GM19397 (cell line): ENCODE data around the gene PDIK1L.

Experiments
- ATAC-seq: cut with Tn5 transposase; IDR thresholded peaks from one replicate; pipeline ENCODE4 v1.9.1; 2021; ENCODE audit warnings: mild to moderate bottlenecking, moderate library complexity; ENCODE audit not compliant: unreplicated experiment

PDIK1L gene

DNA sequence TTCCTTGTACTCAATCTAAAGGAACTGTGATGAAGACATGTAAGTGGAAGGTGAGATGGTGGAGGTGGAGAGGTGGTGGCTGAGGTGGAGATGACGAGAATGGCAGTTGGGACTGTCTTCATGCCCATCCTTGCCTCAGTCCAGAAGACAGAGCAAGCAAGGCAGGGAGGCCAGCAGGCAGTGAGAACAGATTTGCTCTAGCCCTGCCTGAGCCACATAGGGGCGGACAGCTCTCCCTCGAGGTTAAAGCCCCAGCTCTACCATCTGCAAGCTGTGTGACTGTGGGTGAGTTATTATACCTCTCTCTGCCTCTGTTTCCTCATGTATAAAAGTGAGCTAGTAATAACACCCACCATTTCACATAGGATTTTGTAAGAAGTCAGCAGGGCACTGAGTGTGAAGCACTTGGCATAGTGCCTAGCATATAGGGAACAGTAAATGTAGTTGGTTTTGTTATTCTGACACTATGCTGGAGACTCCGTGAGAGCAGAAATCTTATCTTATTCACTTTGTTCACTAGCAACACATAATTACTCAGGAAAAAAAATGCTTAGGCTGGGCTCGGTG lies 42.4 kb downstream of the PDIK1L start:
- ATAC-seq, result no peak

DNA sequence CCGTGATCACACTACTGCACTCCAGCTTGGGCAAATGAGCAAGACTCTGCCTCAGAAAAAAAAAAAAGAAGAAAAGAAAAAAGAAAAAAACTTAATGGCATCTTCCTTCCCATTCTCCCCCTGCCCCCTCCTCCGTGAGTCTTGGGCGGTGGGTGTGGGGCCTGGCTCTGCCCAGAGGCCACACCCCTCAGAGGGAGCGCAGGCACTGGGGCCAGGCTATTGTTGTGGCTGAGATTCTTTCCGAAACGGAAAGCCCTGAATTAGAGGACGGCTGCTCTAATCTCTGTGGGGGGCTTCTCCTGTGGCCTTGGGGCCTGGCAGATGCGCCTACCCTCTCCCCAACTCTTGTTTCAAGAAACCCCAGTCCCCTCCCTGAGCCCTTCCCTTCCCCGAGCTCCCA lies 43.1 kb downstream of the PDIK1L start:
- ATAC-seq, result no peak

DNA sequence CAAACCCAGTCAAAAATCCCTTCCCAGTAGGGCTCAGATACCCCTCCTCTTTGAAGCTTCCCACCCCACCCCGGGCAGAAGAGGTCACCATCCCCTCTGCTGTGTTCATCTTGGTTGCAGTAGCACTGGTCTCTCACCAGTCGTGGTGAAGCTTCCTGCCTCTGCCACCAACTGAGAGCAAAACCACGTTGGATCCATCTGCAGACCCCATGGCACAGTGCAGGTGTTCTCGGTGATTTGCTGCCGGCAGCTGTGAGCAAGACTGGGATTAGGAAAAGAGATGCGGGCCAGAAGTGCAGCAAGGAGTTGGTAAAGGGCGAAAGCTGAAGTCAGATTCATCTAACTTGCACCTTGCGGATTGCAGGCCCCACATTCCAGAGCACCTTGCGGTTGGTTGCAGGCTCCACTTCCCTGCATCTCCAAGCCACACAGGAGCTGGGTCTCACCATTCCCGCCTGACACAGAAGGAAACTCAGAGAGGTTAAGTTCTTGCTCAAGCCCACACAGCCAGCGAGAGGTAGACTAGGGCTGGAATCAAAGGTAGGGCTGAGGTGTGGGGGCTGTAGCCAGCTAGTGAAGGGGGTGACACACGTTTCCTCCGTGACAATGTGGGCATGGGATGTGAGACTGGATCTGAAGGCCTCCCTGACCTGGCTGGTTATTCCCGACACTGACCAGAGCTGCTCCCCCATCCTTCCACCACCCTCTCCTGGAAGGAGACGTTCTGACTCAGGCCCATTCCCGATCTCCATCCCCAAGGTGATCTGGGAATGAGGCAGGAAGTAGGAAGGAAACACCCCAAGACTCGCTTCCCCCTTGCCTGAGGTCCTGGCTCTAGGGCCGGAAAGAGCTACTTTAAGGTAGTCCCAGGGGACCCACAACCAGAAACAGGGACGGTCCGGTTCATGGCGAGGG lies 44.0 kb downstream of the PDIK1L start:
- ATAC-seq, result no peak

DNA sequence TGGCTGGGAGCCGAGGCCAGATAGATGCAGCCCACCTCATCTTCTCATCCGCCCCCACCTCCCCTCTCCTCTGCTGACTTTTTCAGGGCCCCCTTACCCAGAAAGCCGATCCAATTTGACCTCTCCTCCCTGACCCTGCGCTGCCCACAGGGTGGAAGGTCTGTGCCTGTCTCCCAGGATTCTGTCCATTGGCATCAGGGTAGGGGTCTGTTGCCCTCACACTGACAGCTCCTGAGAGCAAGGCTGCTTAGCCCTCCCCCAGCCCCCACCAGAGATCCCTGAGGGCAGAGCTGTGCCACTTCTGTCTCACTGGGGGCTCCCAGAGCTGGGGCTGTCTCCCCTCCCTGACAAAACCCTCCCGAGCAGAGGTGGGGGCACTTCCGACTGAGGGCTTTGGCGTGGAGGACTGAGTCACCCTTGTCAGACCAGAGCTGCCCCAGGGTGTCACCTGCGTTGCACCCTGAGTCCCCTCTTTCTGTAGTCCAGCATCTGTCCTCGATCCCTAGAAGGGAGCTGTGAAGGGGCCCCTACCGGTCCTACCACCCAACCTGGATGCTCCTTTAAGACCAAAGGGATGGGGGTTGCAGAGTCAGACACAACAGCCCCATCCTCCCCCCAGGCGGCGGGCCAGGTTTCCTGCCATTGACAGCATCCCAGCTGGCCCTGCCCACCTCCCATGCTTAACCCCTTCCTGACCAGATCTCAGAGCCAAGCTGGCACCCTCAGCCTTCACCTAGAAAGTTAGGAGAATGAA lies 44.8 kb downstream of the PDIK1L start:
- no peak for ATAC-seq

DNA sequence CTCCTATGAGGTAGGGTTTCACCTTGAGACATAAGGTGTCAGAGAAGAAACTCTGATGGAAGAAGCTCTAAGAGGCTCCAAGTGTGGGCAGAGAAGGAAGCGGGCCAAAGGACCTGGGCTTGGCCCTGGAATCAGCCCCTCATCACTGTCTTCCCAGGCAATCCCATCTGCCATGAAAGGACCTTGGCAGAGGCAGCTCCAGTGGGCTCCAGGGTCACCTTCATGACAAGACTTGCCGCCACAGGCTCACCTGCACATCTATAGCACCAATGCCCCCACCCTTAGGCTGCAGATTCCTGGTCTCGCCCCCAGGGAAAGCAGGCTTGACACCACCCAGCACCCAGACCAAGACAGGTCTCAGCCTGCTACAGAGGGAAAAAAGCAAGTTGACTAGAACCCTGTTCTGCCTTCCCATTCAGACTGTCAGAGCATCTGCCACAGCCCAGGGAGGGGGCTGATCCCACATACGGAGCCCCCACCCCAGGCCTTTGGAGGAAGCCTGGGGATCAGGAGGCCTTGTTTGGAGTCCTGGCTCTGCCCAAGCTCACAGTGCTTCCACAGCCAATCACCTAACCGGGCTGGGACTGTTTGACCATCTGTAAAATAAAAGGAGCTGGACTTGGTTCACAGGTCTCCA lies 46.8 kb downstream of the PDIK1L start:
- ATAC-seq, result no peak

DNA sequence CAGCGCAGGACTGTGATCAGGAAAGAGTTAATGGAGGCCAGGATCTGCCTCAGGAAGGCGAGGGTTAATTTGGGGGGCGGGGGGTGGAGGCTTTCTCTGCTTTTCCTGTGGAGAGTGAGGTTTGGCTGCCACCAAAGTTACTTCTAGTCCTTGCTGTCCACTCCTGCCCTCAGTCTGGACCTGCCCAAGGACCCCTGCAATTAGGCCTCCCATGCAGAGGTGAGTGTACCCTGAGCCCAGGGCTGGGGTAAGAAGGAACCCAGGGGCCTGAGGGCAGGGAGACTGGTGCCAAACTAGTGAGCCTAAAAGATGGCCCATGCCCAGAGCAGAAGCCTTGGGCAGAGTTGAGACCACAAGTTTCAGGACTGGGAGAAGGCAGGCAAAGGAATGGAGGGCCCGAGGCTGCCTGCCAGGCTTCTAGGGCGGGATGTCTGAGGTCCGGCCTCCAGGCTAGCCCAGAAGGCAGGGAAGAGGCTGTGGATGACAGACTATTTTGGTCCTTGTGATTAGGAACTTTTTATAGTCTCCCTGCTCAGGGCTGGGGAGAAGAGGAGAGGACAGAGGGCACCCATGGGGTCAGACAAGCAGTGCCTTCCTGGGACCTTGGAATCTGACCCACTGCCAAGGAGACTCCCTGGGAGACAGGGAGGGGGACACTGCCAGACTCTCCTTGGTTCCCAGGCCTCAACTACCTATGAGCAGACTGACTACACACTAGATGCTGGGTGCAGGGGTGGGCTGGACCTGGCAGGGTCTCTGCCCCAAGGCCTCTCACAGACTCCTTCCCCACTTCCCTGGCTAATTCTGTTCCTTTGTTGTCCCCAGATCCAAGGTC lies 47.5 kb downstream of the PDIK1L start, which contains the start of gene FAM110D:
TSS of gene FAM110D (plus strand) at position 172 of the 835 bp plus-strand sequence. CDS start 2,213 bp downstream, outside the sequence.
- no peak for ATAC-seq

DNA sequence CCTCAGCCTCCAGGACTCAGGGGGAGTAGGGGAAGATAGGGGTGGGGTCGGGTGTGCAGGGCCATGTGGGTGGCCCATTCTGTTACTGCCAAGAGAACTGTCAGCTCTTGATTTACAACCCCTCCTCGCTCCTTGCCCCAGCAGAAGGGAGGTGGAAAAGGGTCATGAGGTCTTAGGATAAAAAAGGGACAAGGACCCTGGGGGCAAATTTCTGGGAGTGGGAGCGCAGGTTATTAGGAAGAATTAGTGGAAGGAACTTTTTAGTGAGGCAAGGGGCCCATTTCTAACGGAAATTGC lies 48.1 kb downstream of the PDIK1L start:
- ATAC-seq, result no peak

DNA sequence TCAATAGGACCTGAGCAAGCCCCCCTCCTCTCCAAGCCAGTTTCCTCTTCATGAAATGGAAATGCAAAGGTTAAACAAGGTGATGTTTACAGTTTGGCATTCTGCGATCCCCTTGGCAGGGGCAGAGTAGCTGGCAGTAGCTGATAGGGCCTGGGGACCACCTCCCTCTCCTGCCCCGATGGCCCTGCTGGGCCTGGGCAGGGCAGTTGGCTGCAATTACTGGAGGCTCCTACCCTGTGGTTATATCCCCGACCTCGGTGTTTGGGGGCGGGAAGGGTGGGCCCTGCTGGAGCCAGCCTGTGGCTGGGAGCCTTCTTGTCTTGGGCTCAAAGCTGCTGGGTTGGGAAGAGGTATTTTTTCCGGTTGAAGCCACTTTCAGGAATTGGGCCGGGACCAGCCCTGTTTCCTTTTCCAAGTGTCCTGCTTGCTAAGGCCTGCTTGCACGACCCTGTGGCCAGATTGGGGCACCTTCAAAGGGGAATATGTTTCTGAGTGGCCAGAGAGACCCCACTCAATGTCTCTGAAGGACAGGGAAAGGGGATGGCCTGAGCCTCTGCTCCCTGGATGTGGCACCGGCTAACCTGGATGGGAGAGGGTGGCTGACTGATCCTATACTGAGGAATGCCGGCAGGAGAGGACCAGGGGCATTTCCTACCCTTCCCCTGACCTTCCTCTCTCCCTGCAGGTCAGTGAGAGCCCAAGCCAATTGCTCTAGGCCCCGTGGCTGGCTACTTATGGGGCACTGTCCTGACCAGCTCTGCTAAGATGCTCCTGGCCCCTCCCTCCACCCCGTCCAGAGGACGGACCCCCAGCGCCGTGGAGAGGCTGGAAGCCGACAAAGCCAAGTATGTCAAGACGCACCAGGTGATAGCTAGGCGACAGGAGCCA lies 49.1 kb downstream of the PDIK1L start:
- no peak for ATAC-seq

DNA sequence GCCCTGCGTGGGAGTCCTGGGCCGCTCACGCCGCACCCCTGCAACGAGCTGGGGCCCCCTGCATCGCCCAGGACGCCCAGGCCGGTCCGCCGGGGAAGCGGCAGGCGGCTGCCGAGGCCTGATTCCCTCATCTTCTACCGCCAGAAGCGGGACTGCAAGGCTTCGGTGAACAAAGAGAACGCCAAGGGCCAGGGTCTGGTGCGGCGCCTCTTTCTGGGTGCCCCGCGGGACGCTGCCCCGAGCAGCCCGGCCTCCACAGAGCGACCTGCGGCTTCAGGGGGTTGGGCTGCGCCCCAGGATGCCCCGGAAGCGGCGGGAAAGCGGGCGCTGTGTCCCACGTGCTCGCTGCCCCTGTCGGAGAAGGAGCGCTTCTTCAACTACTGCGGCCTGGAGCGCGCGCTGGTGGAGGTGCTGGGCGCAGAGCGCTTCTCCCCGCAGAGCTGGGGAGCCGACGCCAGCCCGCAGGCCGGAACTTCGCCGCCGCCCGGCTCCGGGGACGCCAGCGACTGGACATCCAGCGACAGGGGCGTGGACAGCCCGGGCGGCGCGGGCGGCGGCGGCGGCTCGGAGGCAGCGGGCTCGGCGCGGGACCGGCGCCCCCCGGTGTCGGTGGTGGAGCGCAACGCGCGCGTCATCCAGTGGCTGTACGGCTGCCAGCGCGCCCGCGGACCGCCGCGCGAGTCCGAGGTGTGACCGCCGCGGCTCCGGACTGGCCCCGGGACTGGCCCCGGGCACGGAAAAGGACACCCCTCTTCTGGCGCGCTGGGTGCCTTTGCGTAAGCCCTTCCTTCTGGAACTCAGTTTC lies 50.0 kb downstream of the PDIK1L start:
- ATAC-seq, result no peak

DNA sequence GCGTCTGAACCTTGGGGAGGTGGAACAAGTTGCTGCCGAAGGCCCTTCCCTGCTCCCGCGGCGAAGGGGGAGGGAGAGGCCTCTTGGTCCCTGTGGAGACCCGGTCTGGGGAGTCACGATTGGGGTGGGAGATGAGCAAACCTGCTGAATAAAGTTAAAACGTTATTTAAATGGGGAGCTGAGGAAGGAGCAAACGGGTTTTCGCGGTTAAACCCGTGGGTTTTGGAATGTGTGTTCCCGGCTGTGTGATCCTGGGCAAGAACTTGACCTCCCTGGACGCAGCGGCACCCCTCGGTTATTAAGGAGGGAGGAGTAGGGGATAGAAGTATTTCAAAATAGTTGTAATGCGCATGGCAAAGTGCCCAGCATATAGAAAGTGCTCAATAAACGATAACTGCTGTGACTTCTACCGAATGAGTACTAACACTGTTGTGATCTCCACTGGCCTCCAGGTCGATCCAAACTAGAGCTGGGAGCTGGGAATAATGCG lies 50.6 kb downstream of the PDIK1L start:
- no peak for ATAC-seq

DNA sequence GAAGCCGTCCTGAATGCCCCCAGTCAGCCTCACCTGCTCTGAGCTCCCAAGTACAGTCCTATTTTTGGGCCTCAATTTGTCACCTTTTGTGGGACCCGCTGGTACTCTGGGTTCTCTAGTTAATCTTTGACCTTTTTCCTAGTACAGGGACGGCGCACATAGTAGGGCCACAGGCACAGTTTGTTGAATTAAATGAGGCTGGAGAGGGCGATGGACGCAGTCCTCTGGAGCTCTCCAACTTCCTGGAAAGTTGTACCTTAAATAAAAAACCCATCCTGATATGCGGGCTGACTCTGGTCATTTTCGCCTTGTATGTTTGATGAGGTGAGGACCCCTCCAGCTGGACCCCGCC lies 52.0 kb downstream of the PDIK1L start:
- no peak for ATAC-seq

DNA sequence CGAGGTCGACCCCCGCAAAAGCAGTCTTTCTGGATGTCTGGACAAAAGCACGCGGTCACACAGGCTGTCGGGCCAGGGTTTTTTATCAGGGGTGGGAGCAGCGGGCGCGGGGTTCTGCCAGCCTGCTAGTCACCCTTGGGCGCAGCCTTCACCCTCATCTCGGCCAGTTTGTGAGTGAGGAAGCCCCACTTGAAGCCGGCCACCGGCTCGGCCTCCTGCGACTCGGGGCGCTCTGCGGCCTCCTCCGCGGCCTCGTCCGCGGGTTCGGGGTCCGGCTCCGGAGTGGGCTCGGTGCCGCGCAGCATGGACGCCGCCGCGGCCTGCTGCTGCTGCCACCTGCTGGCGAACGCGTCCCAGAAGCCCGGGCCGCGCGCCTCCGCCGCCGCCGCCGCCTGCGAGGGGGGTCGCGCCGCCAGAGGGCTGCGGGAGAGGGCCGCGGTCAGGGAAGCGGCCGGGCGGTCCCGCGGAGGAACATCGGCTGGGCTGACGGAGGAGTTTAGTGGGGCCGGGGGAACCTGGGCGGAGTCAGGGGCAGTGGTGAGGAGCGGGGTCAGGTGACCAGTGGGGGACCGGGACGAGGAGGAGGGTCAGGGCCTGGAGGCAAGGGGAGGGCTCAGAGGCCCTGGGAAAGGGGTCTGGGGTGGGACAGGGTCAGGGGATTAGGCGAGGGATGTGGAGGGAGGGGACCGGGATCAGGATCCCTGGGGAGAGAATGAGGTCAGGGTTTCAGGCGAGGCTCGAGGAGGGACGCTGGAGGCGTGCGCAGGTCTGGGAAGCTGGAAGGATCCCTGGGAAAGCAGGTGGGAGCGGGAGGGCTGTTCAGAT lies 52.6 kb downstream of the PDIK1L start:
- ATAC-seq, result no peak

DNA sequence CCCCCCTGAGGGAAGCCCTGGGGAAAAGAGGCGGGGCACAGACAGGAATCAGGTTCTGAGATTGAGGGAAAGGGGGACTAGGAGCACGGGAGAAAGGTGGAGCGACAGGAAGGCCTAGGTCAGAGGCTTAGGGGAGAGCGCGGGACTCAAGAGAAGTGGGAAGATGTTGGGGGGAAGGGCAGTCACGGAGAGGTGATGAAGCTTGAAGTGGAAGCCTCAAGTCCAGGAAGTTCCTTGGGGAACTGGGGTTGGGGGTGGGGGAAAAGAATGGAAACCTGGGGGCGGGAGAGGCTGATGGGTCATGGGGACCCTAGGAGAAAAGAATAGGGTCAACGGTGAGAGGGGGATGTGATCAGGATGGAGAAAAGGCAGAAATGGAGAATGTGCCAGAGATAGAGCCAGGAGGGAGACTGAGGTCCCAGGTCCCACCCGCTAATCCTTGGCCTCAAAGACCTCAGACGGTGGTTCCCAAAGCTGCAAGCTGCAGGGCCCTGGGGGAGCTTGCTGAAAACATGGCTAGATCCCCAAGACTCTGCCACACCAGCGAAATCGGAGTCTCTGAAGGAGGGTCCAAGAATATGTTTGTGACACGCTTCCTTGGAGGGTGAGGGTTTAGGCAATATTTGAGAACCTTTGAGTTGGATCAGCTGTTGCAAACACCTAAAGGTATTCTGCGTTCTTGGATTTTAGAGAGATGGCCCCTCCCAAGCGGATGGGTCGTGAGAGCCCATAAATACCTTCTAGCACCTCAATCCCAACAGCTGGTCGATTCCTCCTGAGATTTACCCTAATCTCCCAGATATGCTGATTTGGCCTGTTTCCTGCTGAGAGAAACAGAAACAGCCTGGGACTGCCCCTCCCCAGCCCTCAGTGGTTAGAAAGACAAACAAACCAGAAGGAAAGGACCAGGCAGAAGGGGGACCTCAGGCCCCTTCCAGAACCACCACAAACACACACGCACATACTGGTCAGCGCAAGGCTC lies 53.5 kb downstream of the PDIK1L start:
- ATAC-seq, result no peak

DNA sequence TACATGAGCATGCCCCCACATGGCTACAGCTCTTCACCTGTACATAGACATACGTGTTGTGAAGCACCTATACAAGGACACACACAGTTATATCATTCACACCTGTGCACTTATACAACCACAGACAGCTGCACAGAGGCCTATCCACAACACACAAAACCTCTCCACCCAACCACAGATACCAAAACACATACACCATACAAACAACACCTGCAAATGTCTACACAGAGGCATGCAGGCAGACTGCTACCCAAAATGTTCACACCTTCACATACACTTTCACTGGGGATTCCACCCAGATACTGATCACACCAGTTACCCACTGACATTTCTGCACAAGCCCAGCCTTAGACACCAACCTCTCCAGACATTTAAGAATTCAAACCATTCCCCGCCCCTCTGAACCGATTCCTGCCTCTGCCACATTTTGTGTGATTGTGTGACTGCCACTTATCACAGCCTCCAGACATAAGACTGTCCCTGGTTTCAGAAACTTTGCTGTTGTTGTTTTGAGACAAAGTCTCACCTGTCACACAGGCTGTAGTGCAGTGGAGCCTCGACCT lies 55.2 kb downstream of the PDIK1L start:
- ATAC-seq, result no peak

DNA sequence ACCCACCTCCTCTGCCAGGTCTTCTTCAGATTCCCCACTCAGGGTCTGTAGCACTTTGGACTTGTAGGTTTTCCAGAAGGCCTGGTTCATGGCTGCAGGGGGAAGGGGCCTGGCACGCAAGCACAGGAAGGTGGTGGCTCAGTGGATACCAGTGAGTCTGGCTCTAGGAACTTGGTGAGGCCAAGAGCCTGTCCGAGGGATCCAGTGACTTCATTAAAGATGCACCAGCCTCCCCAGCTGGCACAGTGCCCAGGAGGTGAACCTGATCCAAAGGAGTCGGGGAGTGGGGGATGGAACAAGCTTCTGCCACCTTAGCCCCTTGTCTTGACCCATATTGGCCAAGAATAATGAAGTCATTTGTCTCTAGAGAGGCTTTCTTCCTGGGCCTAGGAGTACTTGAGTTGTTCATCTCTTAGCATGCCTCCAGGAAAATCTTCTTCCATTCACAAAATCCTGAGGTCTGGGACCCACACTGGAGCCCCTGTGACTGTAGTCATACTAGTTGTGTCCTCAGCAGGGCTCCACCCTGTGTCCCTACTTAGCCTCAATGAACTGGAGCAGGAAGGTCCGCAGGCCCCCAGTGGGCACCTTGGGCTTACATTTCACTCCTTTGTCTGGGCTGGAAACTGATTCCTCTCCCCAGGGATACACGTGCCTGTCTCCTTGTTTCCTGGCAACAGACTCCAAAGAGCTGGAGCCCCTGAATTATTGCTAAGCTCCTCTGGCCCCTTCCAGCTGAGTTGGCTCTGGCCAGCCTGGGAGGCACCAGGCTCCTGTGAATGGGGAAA lies 57.0 kb downstream of the PDIK1L start, which contains the start of gene C1orf232:
TSS of gene C1orf232 (minus strand) at position 554 of the 788 bp plus-strand sequence. CDS start at position 90, 464 bp downstream.
- no peak for ATAC-seq
